ENCODE data around the gene BHLHE41.

DNA sequence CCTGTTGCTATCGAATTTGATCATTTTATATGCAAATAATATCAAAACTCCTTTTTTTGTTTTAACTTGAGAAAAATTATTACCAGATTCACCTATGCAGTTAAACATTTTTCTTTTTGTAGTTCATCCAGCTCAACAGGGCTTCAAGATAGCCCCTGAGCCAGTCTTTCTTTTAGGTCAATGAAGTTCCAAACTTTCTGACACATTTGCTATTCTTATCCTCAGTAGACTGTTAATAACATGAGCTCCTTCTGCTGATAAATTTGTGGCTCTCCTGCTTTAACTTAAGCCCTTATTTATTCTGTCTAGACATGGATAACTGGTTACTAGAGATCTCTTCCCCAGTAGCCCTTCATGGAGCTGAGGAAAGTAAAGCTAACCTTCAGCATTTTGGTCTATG lies 37.3 kb upstream of the BHLHE41 start:
- TF ChIP-seq ZFP30 (CRISPR knock-in tag; IDR thresholded peaks at IDR 0.05) (no peak), ZNF565 (CRISPR knock-in tag; conservative IDR thresholded peaks at IDR 0.05; ENCODE audit: low read depth) (no peak), ISL1 (CRISPR knock-in tag; IDR thresholded peaks at IDR 0.05) (no peak), ZC3H10 (CRISPR knock-in tag; IDR thresholded peaks at IDR 0.05) (no peak), CSDC2 (CRISPR knock-in tag; IDR thresholded peaks at IDR 0.05) (no peak), ZNF70 (CRISPR knock-in tag; IDR thresholded peaks at IDR 0.05) (no peak), OSR1 (CRISPR knock-in tag; IDR thresholded peaks at IDR 0.05) (no peak)
- TF ChIP-seq, protein P1, sequence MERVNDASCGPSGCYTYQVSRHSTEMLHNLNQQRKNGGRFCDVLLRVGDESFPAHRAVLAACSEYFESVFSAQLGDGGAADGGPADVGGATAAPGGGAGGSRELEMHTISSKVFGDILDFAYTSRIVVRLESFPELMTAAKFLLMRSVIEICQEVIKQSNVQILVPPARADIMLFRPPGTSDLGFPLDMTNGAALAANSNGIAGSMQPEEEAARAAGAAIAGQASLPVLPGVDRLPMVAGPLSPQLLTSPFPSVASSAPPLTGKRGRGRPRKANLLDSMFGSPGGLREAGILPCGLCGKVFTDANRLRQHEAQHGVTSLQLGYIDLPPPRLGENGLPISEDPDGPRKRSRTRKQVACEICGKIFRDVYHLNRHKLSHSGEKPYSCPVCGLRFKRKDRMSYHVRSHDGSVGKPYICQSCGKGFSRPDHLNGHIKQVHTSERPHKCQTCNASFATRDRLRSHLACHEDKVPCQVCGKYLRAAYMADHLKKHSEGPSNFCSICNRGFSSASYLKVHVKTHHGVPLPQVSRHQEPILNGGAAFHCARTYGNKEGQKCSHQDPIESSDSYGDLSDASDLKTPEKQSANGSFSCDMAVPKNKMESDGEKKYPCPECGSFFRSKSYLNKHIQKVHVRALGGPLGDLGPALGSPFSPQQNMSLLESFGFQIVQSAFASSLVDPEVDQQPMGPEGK (CRISPR knock-in tag; IDR thresholded peaks at IDR 0.05; ENCODE audit: borderline replicate concordance), result no peak

Measured in SK-N-SH treated with all-trans-retinoic acid at 6 μM for 48 hours (cell line).